ENCODE measurements around the gene HMGCL. TPM values are rescaled to one million over a fixed set of nuclear protein-coding genes. Genes with fewer than 3 reads are reported as not detected.

HMGCL gene
- total RNA-seq, 1 donor from 2014 or later: 20.7 TPM

GRCh38 chr1:23800400-23801337 lies 24.6 kb downstream of the HMGCL start, which contains the start of gene GALE:
TSS of gene GALE (minus strand) at chr1:23800754. CDS start at chr1:23799007, 1,747 bp downstream.
- no peak within 1 kb of the TSS for H3K27ac ChIP-seq

DNA sequence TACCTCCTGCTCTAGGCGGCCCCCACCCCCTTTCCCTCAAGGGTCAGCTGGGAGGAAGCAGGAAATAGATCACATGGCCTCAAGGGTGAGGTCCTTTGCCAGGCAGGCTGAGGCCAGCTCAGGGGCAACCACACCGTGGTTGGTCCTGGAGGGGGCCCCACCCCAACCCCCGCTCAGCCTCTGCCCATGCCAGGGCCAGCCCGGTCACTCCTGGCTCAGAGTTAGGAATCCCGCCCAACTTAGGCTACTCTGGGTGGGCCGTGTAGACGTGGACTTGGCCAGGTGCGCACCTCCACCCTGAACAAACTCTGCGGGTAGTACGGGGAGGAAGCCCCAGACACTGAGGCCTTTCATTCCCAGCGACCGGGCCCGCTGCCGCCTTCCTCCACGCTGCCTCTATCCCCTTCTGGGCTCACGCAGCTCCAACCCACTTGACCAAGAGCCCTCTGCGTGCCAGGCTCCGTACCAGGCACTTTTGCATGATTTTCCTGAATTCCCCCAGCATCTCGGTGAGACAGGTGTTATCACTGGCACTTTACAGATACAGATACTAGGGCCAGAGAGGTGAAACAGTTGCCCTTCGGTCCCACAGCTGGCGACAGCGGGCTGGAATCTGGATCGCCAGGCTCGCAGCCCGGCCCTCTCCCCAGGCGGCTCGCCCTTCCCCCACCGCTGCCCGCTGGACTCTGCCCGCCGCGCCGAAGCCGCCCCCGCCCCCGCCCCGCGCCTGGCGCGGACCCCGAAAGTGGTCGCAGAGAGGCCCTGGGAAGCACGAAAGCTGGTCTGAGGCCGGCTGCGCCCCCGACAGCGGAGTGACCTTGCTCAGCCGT lies 25.4 kb downstream of the HMGCL start:
- Histone ChIP-seq H4K20me1 (ENCODE audit: low read depth) (peaks cover 17% of the 10 kb centered on the region), H3K9me3 (ENCODE audit: low read depth) (no peaks in the 10 kb centered on the region), H3K9ac (peak overlapping the region; percentile 58), H3K27ac (no peak overlapping the region), H3K27me3 (peaks cover 16% of the 10 kb centered on the region), H3K4me2 (peak overlapping the region; percentile 79), H3F3A (ENCODE audit: low read depth) (peaks cover 29% of the 10 kb centered on the region), H3K4me1 (peaks cover 8% of the 10 kb centered on the region), H3K36me3 (no peaks in the 10 kb centered on the region), H3K79me2 (ENCODE audit: low read depth) (no peaks in the 10 kb centered on the region), H3K4me3 (peak overlapping the region; percentile 83), H2AFZ (replicated peaks) (peak overlapping the region; percentile 2)
- TF ChIP-seq, protein P1, sequence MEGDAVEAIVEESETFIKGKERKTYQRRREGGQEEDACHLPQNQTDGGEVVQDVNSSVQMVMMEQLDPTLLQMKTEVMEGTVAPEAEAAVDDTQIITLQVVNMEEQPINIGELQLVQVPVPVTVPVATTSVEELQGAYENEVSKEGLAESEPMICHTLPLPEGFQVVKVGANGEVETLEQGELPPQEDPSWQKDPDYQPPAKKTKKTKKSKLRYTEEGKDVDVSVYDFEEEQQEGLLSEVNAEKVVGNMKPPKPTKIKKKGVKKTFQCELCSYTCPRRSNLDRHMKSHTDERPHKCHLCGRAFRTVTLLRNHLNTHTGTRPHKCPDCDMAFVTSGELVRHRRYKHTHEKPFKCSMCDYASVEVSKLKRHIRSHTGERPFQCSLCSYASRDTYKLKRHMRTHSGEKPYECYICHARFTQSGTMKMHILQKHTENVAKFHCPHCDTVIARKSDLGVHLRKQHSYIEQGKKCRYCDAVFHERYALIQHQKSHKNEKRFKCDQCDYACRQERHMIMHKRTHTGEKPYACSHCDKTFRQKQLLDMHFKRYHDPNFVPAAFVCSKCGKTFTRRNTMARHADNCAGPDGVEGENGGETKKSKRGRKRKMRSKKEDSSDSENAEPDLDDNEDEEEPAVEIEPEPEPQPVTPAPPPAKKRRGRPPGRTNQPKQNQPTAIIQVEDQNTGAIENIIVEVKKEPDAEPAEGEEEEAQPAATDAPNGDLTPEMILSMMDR (IDR thresholded peaks at IDR 0.05): no peak
- TF ChIP-seq EZH2 (IDR thresholded peaks at IDR 0.05) (peak; percentile 11), EZH2phosphoT487 (IDR thresholded peaks at IDR 0.05) (no peak)
- H3K9me3 Mint-ChIP-seq: no peaks in the 10 kb centered on the region
- peaks cover 4% of the 10 kb centered on the region for H3K27me3 Mint-ChIP-seq (ENCODE audit: insufficient read depth, low read depth)
- peak overlapping the region; percentile 96 for H3K4me3 Mint-ChIP-seq
- peak overlapping the region; percentile 97 for H3K27ac Mint-ChIP-seq
- H3K36me3 Mint-ChIP-seq: peaks cover 2% of the 10 kb centered on the region
- DNase-seq (ENCODE audit: low spot score): peak; percentile 75
- peaks cover 9% of the 10 kb centered on the region for H3K4me1 Mint-ChIP-seq

More at GRCh38 chr1:23800400-23801337, 24.6 kb downstream of the HMGCL start, which contains the start of gene GALE:
- H3K9ac ChIP-seq: peak within 1 kb of the TSS; percentile 58
- peak; percentile 84 for DNase-seq (ENCODE audit: low spot score)
- H2AFZ ChIP-seq (replicated peaks): peak within 1 kb of the TSS; percentile 54
- Mint-ChIP-seq H3K9me3 (no peaks in the 10 kb centered on the region), H3K27ac (peak within 1 kb of the TSS; percentile 97), H3K4me3 (peak within 1 kb of the TSS; percentile 96), H3K27me3 (ENCODE audit: insufficient read depth, low read depth) (peaks cover 6% of the 10 kb centered on the region), H3K4me1 (peaks cover 9% of the 10 kb centered on the region), H3K36me3 (no peaks in the 10 kb centered on the region)
- H3K27me3 ChIP-seq: peaks cover 16% of the 10 kb centered on the region
- H3K4me1 ChIP-seq: peaks cover 8% of the 10 kb centered on the region
- peak within 1 kb of the TSS; percentile 83 for H3K4me3 ChIP-seq
- peak within 1 kb of the TSS; percentile 79 for H3K4me2 ChIP-seq
- peak; percentile 53 for TF ChIP-seq EZH2phosphoT487 (IDR thresholded peaks at IDR 0.05)
- TF ChIP-seq EZH2 (IDR thresholded peaks at IDR 0.05): peak; percentile 41
- TF ChIP-seq, protein P1 (IDR thresholded peaks at IDR 0.05): no peak
- H3K79me2 ChIP-seq (ENCODE audit: low read depth): no peaks in the 10 kb centered on the region
- peaks cover 17% of the 10 kb centered on the region for H4K20me1 ChIP-seq (ENCODE audit: low read depth)
- peaks cover 29% of the 10 kb centered on the region for H3F3A ChIP-seq (ENCODE audit: low read depth)
- H3K9me3 ChIP-seq (ENCODE audit: low read depth): no peaks in the 10 kb centered on the region
- H3K36me3 ChIP-seq: no peaks in the 10 kb centered on the region

GRCh38 chr1:23799255-23799569 lies 26.0 kb downstream of the HMGCL start:
- peaks cover 8% of the 10 kb centered on the region for H3K4me1 ChIP-seq
- H3K4me1 Mint-ChIP-seq: peaks cover 9% of the 10 kb centered on the region
- H3K9me3 Mint-ChIP-seq: no peaks in the 10 kb centered on the region
- peaks cover 29% of the 10 kb centered on the region for H3F3A ChIP-seq (ENCODE audit: low read depth)
- peaks cover 16% of the 10 kb centered on the region for H3K27me3 ChIP-seq
- no peak overlapping the region for H3K9ac ChIP-seq
- H3K79me2 ChIP-seq (ENCODE audit: low read depth): no peaks in the 10 kb centered on the region
- peaks cover 17% of the 10 kb centered on the region for H4K20me1 ChIP-seq (ENCODE audit: low read depth)
- peaks cover 4% of the 10 kb centered on the region for H3K27me3 Mint-ChIP-seq (ENCODE audit: insufficient read depth, low read depth)
- DNase-seq (ENCODE audit: low spot score): no peak
- H3K36me3 Mint-ChIP-seq: peaks cover 2% of the 10 kb centered on the region
- no peaks in the 10 kb centered on the region for H3K36me3 ChIP-seq
- no peaks in the 10 kb centered on the region for H3K9me3 ChIP-seq (ENCODE audit: low read depth)
- H2AFZ ChIP-seq (replicated peaks): no peak overlapping the region
- H3K4me3 Mint-ChIP-seq: peak overlapping the region; percentile 96
- no peak overlapping the region for H3K27ac ChIP-seq
- H3K4me2 ChIP-seq: peak overlapping the region; percentile 79
- peak overlapping the region; percentile 83 for H3K4me3 ChIP-seq
- TF ChIP-seq EZH2 (IDR thresholded peaks at IDR 0.05): no peak
- TF ChIP-seq, protein P1 (IDR thresholded peaks at IDR 0.05): no peak
- TF ChIP-seq EZH2phosphoT487 (IDR thresholded peaks at IDR 0.05): no peak
- no peak overlapping the region for H3K27ac Mint-ChIP-seq

All from neural progenitor cell (in vitro differentiated cells).